GM18873 (cell line): Measurements from ENCODE around the gene ZNF835.
"Not testable (repeated sequence)": the region's sequence is repeated elsewhere in the genome, so short reads cannot be mapped to it uniquely, and the experiment has no call there.

Experiments used
- ATAC-seq: cut with Tn5 transposase; IDR thresholded peaks from one replicate; pipeline ENCODE4 v1.9.1; 2021; ENCODE audit warnings: mild to moderate bottlenecking, moderate library complexity, moderate number of reproducible peaks; ENCODE audit not compliant: unreplicated experiment, low FRiP score

The ZNF835 gene

DNA sequence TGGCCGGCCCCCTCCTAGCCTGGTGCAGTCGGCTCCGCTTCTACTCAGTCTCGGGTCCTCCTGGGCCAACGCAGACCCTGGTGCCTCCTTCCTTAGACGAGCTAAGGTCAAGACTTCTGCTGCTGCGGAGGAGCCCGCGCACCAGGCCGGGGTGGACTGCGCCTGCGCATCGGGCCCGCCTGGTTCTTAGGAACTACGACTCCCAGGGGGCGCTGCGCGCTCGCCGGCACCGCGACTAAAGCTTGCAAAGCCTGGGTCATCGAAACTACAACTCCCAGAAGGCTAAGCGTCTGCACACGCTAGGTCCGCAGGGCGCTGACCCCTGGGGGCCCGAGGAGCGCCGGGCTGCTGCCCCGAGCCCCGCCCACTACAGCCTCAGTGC lies at the start of gene ZNF835:
TSS of gene ZNF835 (minus strand) at position 145 of the 382 bp plus-strand sequence. CDS start 6,559 bp downstream, outside the sequence.
- ATAC-seq: peak; percentile 67

DNA sequence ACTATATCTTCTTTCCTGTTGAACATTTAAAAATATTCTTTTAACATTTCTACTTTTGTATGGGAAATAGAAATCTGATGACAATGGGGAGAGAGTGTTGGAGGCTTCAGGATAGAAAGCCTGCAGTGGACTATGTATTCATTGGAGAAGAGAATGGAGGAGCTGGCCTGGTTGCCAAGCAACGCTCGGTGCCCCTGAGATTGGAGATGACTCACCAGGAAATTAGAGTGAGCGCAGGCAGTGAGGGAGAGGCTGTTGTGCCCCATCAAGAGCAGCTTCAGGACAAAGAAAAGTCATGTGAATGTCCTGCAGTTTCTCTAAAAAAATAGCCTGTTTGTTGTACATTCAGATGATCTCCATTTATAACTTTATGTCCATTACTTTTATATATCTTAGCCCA lies 48.7 kb upstream of the ZNF835 start:
- ATAC-seq: no peak

DNA sequence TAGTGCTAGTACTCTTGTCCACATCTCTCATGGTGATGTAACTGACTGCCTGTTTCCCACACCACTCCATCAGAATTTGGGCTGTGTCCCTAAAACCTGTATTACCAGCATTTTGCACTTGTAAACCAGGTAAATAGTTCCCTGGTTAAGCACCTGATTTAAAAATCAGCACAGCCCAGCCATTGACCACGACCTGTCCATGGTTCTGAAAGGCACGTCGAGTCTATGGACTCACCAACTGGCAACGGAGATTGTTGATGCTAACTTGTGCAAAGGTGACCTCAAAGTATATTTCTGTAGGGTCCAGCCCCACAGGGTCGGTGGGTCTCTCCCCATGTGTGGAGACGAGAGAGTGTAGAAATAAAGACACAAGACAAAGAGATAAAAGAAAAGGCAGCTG lies 46.7 kb upstream of the ZNF835 start:
- no peak for ATAC-seq

- ATAC-seq: no peak
Observed at GRCh38 chr19:56712611-56713276, 41.2 kb upstream of the ZNF835 start.

DNA sequence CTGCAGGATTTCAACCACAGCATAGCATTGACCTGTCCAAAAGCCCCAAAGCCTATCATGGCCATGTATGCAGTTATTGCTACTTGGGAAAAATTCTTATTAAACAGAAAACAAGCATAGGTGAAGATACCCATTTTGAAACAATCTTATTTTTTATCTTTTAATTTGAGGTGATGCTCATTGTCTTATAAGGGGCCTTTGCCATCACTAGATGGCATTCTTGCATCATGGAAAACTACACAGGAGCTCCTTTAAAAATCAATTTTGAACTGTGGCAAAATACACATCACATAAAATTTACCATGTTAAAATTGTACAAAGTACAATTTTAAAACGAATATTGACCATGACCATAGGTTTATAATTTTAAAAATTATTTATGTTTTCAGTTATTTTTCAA lies 38.9 kb upstream of the ZNF835 start:
- no peak for ATAC-seq

GRCh38 chr19:56707821-56708220 lies 36.3 kb upstream of the ZNF835 start:
- no peak for ATAC-seq

DNA sequence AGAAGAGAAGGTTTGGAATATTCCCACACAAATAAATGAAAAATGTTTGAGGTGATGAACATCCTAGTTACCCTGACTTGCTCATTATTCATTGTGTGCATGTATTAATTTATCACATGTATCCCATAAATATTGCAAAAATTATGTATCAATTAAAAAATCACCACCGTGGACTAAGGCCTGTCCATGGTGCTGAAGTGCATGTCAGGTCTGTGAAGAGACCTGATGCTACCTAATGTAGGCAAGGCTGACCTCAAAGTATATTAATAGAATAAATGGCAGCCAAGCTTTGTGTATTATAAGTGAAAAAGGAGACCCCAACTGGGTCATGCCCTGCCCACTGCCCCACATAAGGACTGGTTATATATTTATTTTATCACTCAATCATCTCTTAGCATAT lies 34.4 kb upstream of the ZNF835 start:
- ATAC-seq: no peak

GRCh38 chr19:56701895-56702294 lies 30.3 kb upstream of the ZNF835 start:
- no peak for ATAC-seq

DNA sequence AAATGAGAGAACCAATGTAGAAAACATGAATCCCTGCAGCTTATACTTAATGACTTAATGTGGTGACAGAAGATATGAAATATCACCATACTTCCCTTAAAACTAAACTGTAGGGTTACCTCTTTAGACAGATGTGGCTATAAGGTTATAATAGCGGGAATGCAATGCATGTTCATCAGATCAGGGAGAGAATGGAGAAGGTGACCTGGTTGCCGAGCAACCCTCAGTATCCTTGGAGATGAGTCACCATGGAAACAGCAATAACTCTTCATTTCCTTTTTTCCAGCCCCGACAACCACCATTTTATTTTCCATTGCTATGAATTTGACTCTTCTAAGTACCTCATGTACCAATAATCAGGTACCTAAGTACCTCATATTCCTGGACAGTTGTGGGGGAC lies 28.0 kb upstream of the ZNF835 start:
- no peak for ATAC-seq

DNA sequence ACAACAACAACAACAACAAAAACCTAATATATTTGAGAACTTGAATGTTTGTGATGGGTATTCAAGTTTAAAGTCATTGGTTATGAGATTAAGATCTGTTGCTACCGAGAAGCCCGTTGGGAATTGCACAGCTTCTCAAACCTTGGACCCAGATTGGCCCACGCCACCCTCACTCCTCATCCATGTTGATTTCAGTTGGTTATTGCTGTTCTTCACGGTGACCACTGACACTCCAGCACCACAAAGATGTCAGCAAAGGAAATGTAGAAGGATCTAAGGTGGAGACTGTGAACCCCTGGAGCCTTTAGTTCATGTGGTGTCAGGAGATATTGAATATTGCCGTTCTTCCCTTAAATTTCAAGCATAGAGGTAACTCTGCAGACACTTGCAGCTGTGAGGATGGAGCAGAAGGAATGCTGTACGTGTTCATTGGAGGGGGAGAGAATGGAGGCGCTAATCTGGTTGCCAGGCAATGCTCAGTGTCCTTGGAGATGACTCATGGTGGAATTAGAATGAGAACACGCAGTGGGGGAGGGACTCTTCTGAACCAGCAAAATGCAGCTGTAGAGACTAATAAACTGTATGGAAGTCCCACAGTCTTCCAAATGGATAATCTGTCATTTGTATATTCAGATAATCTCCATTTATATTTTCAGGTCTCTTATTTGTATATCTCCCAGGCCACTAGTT lies 20.8 kb upstream of the ZNF835 start:
- ATAC-seq: no peak

GRCh38 chr19:56690670-56691069 lies 19.1 kb upstream of the ZNF835 start:
- ATAC-seq: no peak

GRCh38 chr19:56689198-56689597 lies 17.6 kb upstream of the ZNF835 start:
- no peak for ATAC-seq

GRCh38 chr19:56687031-56687430 lies 15.5 kb upstream of the ZNF835 start:
- ATAC-seq: no peak

- no peak for ATAC-seq
Observed at GRCh38 chr19:56683116-56683515, 11.6 kb upstream of the ZNF835 start.

DNA sequence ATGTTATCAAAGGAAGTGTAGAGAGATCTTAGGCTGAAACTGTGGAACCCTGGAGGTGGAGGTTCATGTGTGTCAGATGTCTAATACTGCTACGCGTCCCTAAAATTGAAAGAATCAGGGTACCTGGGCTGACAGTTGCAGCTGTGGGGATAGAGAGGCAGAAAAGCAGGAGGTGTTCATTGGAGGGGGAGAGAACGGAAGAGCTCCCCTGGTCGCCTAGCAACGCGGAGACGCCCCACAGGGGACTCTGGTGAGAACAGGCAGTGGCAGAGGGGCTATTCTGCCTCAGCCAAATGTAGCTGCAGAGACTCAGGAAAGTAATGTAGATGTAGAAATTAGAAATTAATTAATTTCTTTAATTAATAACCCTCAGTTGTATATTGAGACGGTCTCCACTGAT lies 10.1 kb upstream of the ZNF835 start:
- no peak for ATAC-seq

- ATAC-seq: no peak
Observed at GRCh38 chr19:56678205-56678604, 6.6 kb upstream of the ZNF835 start.

DNA sequence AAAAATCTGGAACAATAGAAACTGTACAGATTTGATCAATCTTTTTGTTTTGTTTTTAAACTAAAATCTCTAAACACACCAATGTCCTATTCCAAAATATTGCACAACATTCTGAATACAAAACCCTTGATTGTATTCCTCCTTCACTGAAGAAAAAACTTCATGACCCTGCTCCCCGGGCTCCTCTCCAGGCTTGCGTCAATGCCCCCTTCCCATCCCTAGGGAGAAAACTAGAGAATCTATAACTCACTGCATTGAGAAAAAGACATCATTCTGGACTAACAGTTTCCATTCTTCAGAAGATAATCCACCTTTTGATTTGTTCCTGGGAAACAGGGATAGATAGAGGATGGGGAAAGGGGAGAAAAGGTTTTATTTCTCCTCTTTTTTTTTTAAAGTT lies 1.1 kb upstream of the ZNF835 start:
- ATAC-seq: not testable (repeated sequence)

DNA sequence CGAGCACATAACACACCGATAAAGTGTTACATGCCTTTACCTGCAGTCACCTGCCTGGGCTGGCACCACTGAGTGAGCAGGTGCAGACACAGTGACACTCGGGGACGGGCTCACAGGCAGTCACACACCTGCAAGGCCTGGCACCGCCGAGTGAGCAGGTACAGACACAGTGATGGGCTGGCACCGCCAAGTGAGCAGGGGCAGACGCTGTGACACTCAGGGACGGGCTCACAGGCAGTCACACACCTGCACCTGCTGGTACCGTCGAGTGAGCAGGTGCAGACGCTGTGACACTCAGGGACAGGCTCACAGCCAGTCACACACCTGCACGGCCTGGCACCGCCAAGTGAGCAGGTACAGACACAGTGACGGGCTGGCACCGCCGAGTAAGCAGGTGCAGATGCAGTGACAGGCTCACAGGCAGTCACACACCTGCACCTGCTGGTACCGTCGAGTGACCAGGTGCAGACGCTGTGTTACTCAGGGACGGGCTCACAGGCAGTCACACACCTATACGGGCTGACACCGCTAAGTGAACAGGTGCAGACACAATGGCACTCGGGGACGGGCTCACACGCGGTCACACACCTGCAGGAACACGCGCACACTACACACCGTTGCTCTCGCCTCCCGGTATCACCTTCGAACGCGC lies 470 bp downstream of the ZNF835 start:
- peak; percentile 18 for ATAC-seq

DNA sequence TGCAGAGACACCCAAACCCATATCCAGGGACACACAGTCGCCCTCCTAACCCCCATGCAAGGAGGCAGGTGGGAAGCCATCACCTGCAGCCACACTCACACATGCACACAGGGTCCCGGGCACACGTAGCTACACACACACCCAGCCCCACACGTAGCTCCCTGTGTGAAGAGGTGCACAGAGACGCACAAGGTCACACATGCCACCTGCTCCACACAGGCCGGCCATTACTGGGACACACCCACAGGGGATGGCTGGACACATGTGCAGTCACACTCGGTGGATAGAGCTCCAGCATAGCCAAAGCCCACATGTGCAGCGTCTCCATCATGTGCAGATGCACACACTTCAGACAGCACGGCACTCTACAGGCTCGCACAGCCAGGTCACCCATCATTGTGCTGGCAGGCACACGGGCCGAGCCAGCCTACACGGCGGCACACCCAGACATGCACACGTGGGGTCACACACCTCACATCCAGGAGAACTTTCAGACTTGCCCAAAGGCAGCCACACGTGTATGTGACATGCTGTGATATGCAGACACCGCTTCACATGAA lies 1.1 kb downstream of the ZNF835 start:
- no peak for ATAC-seq

- ATAC-seq: no peak
Observed at GRCh38 chr19:56668676-56669075, 2.9 kb downstream of the ZNF835 start.

DNA sequence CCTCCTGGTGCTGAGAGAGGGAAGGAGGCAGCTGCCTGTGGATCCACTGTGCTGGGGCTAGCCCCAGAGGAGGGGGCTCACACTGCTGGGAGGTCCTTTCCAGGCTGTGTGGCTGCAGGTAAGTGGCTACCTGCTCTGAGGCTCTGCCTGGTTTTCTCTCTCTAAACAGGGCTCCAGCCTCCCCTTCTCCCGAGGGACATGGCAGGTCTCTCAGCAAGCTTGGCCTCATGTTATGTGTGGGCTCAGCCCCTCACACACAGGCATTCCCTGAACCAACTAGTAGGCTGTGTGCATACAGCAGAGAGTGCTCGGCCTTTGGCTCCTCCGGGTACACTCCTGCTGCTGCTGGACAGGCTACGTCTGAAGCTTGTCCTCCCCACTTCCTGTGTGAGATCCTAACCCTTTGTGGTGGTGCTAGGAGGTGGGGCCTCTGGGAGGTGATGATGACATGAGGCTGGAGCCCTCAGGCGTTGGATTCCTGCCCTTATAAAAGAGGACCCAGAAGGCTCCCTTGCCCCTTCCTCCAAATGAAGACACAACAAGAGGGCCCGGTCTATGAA lies 4.2 kb downstream of the ZNF835 start:
- ATAC-seq: no peak
